Transverse colon (tissue), 4 donors: ENCODE measurements around the gene NKPD1. TPM values are rescaled to one million over a fixed set of nuclear protein-coding genes. Genes with fewer than 3 reads are reported as not detected.

Experiments used
- DNase-seq: peaks from one replicate; pipeline ENCODE4 v3.0.0-alpha.2; 2019
- H3K27ac ChIP-seq, 4 donors: fragments of 200-600 bp; sonication (generic); 2 replicates each; pipeline ENCODE4 v1.5.1; 2016 to 2018; ENCODE audit warnings: inconsistent platforms in 4 of 4
- H3K27me3 ChIP-seq: fragments of 200-600 bp; sonication (generic); 2 replicates; pipeline ENCODE4 v1.5.1; 2017; ENCODE audit warnings: inconsistent platforms
- H3K36me3 ChIP-seq, 4 donors: fragments of 200-600 bp; sonication (generic); 2 replicates each; pipeline ENCODE4 v1.5.1; 2017 to 2019; ENCODE audit warnings: inconsistent platforms in 4 of 4
- H3K4me1 ChIP-seq, 4 donors: fragments of 200-600 bp; sonication (generic); 2 replicates each; pipeline ENCODE4 v1.5.1; 2017 to 2020; ENCODE audit warnings: inconsistent platforms in 4 of 4
- H3K4me3 ChIP-seq, 4 donors: fragments of 200-600 bp; sonication (generic); 1 replicate in 1 of 4; 2 replicates in 3 of 4; pipeline versions ENCODE4 v1.5.1 to v1.6.1; 2017 to 2019; ENCODE audit warnings: inconsistent platforms in 4 of 4
- H3K9me3 ChIP-seq, 2 donors: fragments of 200-600 bp; sonication (generic); 2 replicates each; pipeline ENCODE4 v1.5.1; 2017 to 2019; ENCODE audit warnings: inconsistent platforms in 2 of 2
- EP300 ChIP-seq: sonication (generic); formaldehyde crosslinking; IDR thresholded peaks from one replicate; pipeline ENCODE4 v1.6.1; 2017; ENCODE audit warnings: antibody characterized with exemption, low read depth
- POLR2A ChIP-seq: fragments of 450-650 bp; IDR thresholded peaks from one replicate; pipeline ENCODE4 v1.6.1; 2016; ENCODE audit warnings: antibody characterized with exemption, mild to moderate bottlenecking, moderate library complexity
- POLR2AphosphoS5 ChIP-seq, 3 donors: sonication (generic); formaldehyde crosslinking; IDR thresholded peaks; one replicate each; pipeline ENCODE4 v1.6.1; 2016; ENCODE audit warnings: antibody characterized with exemption in 3 of 3
- WGBS, 2 donors: methylation state at CpG; one replicate each; pipeline ENCODE4 v1.1.5; 2018; ENCODE audit warnings: low coverage in 1 of 2; 5-methylcytosine and 5-hydroxymethylcytosine counted together
- in situ Hi-C, 4 donors: fragments of 200-750 bp; cut with MboI; loops; one replicate each; pipeline versions ENCODE4 v1.15.0 to v1.15.1; 2017; ENCODE audit warnings: low sequenced_read_pairs in 3 of 4, low pct_ligation_motif_present in 1 of 4, low pct_unique_long_range_greater_than_20kb in 1 of 4
- intact Hi-C: fragments of 100-400 bp; cut with DNase I; formaldehyde crosslinking; loops from one replicate; pipeline ENCODE4 v1.15.1; 2023; ENCODE audit warnings: low total_unique reads
- total RNA-seq, 4 donors: library from RNA; depleted of rRNA; stranded (reverse); fragments of >200 nt; gene quantifications; one replicate each; pipeline ENCODE4 v1.1.0, GENCODE V29; 2016
- TF ChIP-seq, protein P1 (sequence below), 5 experiments: fragments of 200-600 bp in 3 of 5; fragments of 450-650 bp in 2 of 5; sonication (generic) in 3 of 5; IDR thresholded peaks; 1 replicate in 2 of 5; 2 replicates in 3 of 5; pipeline ENCODE4 v1.5.1; 2016 to 2017; ENCODE audit warnings: antibody characterized with exemption in 5 of 5, inconsistent platforms in 3 of 5, mild to moderate bottlenecking in 2 of 5, moderate library complexity in 1 of 5

NKPD1 gene
- total RNA-seq, 4 donors from 2014 or later = 0.32 to 1.5 TPM; not detected in 2

DNA sequence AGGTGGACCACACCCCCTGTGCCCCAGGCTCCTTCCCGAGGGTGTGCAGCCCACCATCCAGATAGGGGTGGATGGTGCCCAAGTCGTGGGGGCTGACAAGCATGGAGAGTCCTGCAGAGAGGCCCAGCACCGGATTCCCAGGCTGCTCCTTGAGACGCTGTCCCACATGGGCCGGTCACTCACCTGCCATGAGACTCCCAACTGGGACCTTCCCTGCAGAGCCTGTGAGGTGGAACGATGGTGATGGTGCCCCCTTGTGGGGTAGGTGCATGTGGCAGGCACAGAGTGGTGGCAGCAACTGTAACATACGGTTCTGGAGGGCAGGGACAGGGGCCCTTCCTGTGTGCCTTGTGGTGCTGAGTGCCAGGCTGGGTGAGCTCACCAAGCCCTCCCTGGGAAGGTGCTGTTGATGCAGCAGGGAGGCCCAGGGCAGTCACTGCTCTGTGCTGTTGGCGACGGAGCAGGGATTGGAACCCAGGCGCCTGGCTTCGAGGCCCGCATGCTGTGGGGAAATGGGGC is 34.7 kb downstream of the NKPD1 start:
- 70% methylated on average over 9 of the region's 12 CpGs; no CpG with 5 or more reads in 1 of the 2 donors for WGBS, 2 donors
- in situ Hi-C loops (no loop called here), intact Hi-C loops (no loop called here)
- TF ChIP-seq, protein P1, sequence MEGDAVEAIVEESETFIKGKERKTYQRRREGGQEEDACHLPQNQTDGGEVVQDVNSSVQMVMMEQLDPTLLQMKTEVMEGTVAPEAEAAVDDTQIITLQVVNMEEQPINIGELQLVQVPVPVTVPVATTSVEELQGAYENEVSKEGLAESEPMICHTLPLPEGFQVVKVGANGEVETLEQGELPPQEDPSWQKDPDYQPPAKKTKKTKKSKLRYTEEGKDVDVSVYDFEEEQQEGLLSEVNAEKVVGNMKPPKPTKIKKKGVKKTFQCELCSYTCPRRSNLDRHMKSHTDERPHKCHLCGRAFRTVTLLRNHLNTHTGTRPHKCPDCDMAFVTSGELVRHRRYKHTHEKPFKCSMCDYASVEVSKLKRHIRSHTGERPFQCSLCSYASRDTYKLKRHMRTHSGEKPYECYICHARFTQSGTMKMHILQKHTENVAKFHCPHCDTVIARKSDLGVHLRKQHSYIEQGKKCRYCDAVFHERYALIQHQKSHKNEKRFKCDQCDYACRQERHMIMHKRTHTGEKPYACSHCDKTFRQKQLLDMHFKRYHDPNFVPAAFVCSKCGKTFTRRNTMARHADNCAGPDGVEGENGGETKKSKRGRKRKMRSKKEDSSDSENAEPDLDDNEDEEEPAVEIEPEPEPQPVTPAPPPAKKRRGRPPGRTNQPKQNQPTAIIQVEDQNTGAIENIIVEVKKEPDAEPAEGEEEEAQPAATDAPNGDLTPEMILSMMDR (IDR thresholded peaks at IDR 0.05) = peak; percentile 57 to 87 (median 72)
- no peak for TF ChIP-seq POLR2A
- Histone ChIP-seq H3K27ac (no peak overlapping the region), H3K4me1 (peaks cover 0 to 25% (median 6%) of the 10 kb centered on the region in 4 donors), H3K36me3 (no peaks in the 10 kb centered on the region), H3K27me3 (no peaks in the 10 kb centered on the region), H3K4me3 (no peak overlapping the region), H3K9me3 (no peaks in the 10 kb centered on the region)
- peak; percentile 85 for DNase-seq

DNA sequence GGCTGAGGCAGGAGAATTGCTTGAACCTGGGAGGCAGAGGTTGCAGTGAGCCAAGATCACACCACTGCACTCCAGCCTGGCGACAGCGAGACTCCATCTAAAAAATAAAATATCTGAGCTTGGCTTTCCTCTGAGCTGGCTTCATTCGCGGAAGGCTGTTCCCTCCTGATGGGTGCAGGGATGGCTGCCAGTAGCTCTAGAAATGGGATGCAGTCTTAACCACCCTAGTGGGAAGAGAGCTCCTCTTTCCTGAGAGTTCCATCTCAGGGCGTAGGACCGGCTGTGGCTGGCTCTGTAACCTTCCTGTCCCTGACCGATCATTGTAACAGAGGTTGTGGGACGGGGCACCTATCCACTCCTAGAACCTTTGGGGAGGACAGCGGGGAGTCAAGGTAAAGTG is 35.4 kb downstream of the NKPD1 start:
- intact Hi-C loops (no loop called here), in situ Hi-C loops (no loop called here)
- DNase-seq = no peak
- 89 to 100% methylated on average over 3 to 9 of the region's 9 CpGs for WGBS, 2 donors
- TF ChIP-seq EP300 = no peak
- TF ChIP-seq POLR2A = no peak
- TF ChIP-seq POLR2AphosphoS5 (IDR thresholded peaks at IDR 0.05) = no peak
- TF ChIP-seq, protein P1 (IDR thresholded peaks at IDR 0.05) = no peak
- Histone ChIP-seq H3K27me3 (no peaks in the 10 kb centered on the region), H3K4me3 (no peak overlapping the region), H3K9me3 (no peaks in the 10 kb centered on the region), H3K4me1 (peaks cover 0 to 25% (median 7%) of the 10 kb centered on the region in 4 donors), H3K36me3 (no peaks in the 10 kb centered on the region), H3K27ac (no peak overlapping the region)

DNA sequence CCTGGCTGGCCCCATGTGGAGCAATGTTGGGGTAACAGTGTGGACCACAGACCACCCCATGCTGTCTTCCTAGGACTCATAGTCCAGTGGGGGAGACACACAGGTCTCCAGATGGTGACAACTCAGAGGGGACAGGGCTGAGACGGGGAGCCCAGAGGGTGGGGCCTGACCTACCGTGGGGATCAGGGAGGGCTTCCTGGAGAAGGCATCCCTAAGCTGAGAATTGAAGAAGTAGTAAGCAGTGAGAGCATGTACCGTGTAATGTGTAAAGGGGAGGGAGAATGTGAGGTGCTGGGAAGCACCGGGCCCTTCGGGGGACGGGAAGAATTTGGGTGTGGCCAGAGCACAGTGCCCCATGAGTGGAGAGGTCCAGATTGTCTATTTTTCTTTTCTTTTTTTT is 36.8 kb downstream of the NKPD1 start:
- TF ChIP-seq POLR2A = no peak
- TF ChIP-seq, protein P1 (IDR thresholded peaks at IDR 0.05) = no peak
- Histone ChIP-seq H3K27ac (no peak overlapping the region), H3K4me3 (no peak overlapping the region), H3K27me3 (no peaks in the 10 kb centered on the region), H3K4me1 (peaks cover 7 to 33% (median 14%) of the 10 kb centered on the region in 4 donors), H3K36me3 (no peaks in the 10 kb centered on the region), H3K9me3 (no peaks in the 10 kb centered on the region)
- 53 to 87% methylated on average over 4 to 6 of the region's 6 CpGs for WGBS, 2 donors
- in situ Hi-C loops = no loop called here
- DNase-seq = no peak
- intact Hi-C loops = no loop called here

DNA sequence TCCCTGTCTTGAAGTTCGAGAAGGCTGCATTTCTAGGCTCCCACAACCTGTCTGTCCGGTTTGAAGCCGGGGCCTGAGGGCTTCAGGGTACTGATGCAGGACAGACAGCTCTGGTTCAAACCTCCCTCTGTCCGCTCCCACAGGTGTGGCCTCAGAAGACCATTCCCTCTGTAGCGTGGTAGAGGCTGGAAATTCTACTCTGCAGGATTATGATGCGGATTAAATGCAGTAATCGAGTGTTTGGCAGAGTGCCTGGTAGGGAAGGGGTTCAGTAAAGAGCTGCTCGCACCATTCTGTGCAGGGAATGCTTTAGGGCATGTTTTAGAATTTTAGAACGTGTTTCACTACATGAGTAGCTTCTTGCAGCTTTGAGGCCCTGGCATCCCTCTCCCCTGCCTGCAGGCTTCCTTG is 37.3 kb downstream of the NKPD1 start:
- H3K36me3 ChIP-seq = no peaks in the 10 kb centered on the region
- no peak overlapping the region for H3K4me3 ChIP-seq
- H3K9me3 ChIP-seq = no peaks in the 10 kb centered on the region
- no peak for DNase-seq
- intact Hi-C loops (no loop called here), in situ Hi-C loops (no loop called here)
- H3K27me3 ChIP-seq = no peaks in the 10 kb centered on the region
- peaks cover 13 to 39% (median 19%) of the 10 kb centered on the region in 4 donors for H3K4me1 ChIP-seq
- no peak for TF ChIP-seq EP300
- no peak for TF ChIP-seq POLR2A
- no peak for TF ChIP-seq POLR2AphosphoS5 (IDR thresholded peaks at IDR 0.05)
- TF ChIP-seq, protein P1 (IDR thresholded peaks at IDR 0.05) = no peak
- no peak overlapping the region for H3K27ac ChIP-seq
- 48% methylated on average over 9 of the region's 9 CpGs; no CpG with 5 or more reads in 1 of the 2 donors for WGBS, 2 donors
